Ascending aorta (tissue), 2 donors: Measurements from ENCODE around the gene KCNB1. TPM values are rescaled to one million over a fixed set of nuclear protein-coding genes. Genes with fewer than 3 reads are reported as not detected.

Experiments used
- DNase-seq, 2 donors: peaks; one replicate each; pipeline ENCODE4 v3.0.0-alpha.2; 2019; ENCODE audit warnings: low spot score in 2 of 2
- H3K27ac ChIP-seq, 2 donors: fragments of 200-600 bp; sonication (generic); one replicate each; pipeline ENCODE4 v1.5.1; 2016 to 2017; ENCODE audit warnings: mild to moderate bottlenecking in 1 of 2
- H3K27me3 ChIP-seq: fragments of 200-600 bp; sonication (generic); one replicate; pipeline ENCODE4 v1.5.1; 2017
- H3K36me3 ChIP-seq, 2 donors: fragments of 200-600 bp; sonication (generic); one replicate each; pipeline ENCODE4 v1.5.1; 2016
- H3K4me1 ChIP-seq, 2 donors: fragments of 200-600 bp; sonication (generic); one replicate each; pipeline ENCODE4 v1.5.1; 2016 to 2017; ENCODE audit warnings: mild to moderate bottlenecking in 1 of 2
- H3K4me3 ChIP-seq, 2 donors: fragments of 200-600 bp; sonication (generic); one replicate each; pipeline ENCODE4 v1.5.1; 2016 to 2017; ENCODE audit warnings: mild to moderate bottlenecking in 1 of 2
- H3K9me3 ChIP-seq, 2 donors: fragments of 200-600 bp; sonication (generic); one replicate each; pipeline ENCODE4 v1.5.1; 2016
- intact Hi-C: fragments of 100-400 bp; cut with DNase I; formaldehyde crosslinking; loops from one replicate; pipeline ENCODE4 v1.15.1; 2023
- total RNA-seq: library from RNA; depleted of rRNA; stranded (reverse); fragments of >200 nt; gene quantifications from one replicate; pipeline ENCODE4 v1.1.0, GENCODE V29; 2016
- TF ChIP-seq, protein P1 (sequence below), 3 experiments: fragments of 200-600 bp in 2 of 3; fragments of 450-650 bp in 1 of 3; sonication (generic) in 2 of 3; IDR thresholded peaks; one replicate each; pipeline ENCODE4 v1.5.1; 2016 to 2019; ENCODE audit warnings: antibody characterized with exemption in 3 of 3, mild to moderate bottlenecking in 1 of 3, moderate library complexity in 1 of 3

KCNB1 gene
- total RNA-seq, 1 donor from 2014 or later, result not detected

DNA sequence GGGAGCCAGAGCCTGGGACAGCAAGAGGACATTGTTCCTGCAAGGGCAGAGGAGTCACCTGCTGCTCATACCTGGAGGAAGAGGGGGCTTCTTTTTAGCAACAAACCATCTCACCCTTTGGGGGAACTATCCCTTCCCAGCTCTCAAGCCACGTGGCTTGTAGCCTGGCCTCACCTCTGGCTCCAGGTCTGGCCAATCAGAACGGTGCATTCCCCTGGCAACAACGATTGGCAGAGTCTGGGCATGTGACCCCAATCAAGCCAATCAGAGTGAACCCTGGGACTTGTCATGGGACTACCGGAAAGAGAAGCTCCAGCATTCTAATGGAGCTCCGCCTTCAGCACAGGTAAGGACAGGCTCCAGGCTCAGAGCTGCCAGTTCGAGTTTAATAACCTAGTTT lies 33.6 kb downstream of the KCNB1 start:
- H3K27me3 ChIP-seq, result no peaks in the 10 kb centered on the region
- no peak for DNase-seq
- intact Hi-C loops, result no loop called here
- H3K36me3 ChIP-seq, result no peaks in the 10 kb centered on the region
- H3K4me1 ChIP-seq, result peaks cover 18 to 34% of the 10 kb centered on the region in 2 donors
- H3K27ac ChIP-seq, result no peak overlapping the region
- H3K9me3 ChIP-seq, result no peaks in the 10 kb centered on the region
- TF ChIP-seq, protein P1, sequence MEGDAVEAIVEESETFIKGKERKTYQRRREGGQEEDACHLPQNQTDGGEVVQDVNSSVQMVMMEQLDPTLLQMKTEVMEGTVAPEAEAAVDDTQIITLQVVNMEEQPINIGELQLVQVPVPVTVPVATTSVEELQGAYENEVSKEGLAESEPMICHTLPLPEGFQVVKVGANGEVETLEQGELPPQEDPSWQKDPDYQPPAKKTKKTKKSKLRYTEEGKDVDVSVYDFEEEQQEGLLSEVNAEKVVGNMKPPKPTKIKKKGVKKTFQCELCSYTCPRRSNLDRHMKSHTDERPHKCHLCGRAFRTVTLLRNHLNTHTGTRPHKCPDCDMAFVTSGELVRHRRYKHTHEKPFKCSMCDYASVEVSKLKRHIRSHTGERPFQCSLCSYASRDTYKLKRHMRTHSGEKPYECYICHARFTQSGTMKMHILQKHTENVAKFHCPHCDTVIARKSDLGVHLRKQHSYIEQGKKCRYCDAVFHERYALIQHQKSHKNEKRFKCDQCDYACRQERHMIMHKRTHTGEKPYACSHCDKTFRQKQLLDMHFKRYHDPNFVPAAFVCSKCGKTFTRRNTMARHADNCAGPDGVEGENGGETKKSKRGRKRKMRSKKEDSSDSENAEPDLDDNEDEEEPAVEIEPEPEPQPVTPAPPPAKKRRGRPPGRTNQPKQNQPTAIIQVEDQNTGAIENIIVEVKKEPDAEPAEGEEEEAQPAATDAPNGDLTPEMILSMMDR (IDR thresholded peaks at IDR 0.05), result no peak
- no peak overlapping the region for H3K4me3 ChIP-seq

DNA sequence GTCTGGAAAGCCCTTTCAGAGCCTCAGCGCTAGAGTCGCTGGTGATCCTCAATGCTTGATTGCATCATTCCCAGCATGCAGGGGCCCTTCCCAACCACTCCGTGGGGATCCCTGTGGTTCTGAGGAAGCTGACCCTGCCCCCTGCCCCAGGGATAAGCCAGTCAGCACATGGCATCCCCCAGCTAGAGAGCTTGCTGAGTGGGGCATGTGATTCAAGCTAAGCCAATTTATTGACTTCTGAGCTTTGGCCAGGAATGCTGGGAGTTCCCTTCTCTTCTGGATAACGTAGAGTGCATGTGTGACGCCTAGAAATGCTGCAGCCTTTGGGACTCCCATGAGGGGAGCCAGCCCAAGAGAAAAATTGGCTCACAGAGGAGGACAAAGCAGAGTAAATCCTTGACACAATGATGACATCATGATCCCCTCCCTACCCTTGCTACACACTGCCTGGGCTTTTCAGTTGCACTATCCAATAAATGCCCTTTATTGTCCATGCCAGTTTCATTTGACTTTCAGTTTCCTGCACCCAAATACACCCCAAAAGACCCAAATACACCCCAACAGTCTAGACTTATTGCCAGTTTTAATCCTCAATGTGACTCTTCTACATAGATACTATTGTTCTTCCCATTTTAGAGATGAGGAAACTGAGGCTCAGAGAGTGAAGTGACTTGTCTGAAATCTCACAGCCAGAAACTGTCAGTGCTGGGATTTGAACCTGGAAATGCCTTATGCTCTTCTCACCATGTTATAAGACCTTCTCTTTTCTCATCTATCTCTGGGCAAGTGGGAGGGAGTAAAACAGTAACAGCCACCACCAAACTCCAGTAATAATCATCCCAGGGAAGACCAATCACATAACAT lies 34.3 kb downstream of the KCNB1 start:
- Histone ChIP-seq H3K27ac (peak overlapping the region; percentile 67 to 70), H3K36me3 (no peaks in the 10 kb centered on the region), H3K4me3 (no peak overlapping the region), H3K27me3 (no peaks in the 10 kb centered on the region), H3K9me3 (no peaks in the 10 kb centered on the region), H3K4me1 (peaks cover 18 to 34% of the 10 kb centered on the region in 2 donors)
- intact Hi-C loops, result no loop called here
- TF ChIP-seq, protein P1 (IDR thresholded peaks at IDR 0.05), result no peak
- peak in 1 of 2 donors; percentile 67 for DNase-seq

DNA sequence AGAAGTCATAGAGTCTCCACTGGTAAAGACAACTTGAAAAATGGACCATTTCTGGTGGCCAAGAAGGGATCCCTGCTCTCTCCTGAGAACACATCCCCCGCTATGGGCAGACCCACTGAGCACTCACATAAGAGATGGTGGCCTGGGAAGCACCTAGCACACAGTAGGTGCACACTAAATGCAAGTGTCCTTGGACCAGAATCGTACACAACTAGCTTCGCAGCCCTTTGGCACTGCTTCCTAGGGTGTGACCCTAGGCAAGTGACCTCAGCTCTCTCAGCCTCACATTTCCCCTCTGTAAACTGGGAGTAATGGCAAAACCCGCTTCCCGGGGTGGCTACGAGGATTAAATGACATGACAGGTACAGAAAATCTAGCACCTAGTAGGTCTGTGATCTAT lies 35.1 kb downstream of the KCNB1 start:
- Histone ChIP-seq H3K9me3 (no peaks in the 10 kb centered on the region), H3K4me1 (peaks cover 18 to 33% of the 10 kb centered on the region in 2 donors), H3K27ac (peak overlapping the region; percentile 67 to 70), H3K27me3 (no peaks in the 10 kb centered on the region), H3K4me3 (no peak overlapping the region), H3K36me3 (no peaks in the 10 kb centered on the region)
- DNase-seq, result no peak
- intact Hi-C loops, result no loop called here
- TF ChIP-seq, protein P1 (IDR thresholded peaks at IDR 0.05), result no peak

DNA sequence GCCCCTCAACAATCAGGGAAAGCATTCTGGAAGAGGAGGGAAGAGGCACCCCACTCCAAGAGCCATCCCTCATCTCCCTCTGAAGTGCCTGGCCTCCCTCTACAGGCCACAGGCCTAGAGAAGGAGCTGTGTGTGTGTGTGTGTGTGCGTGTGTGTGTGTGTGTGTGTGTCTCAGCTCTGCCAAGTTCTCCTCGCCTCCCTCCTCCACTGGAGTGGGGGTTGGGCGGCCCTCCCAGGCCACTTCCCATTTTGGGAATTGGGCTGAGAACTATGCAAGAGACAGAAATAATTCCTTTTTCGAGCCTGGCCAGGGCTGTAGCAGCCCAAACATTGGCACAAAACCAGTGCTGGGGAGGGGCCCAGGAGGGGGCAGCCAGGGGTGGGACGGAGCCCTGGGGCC lies 35.7 kb downstream of the KCNB1 start:
- no peak overlapping the region for H3K4me3 ChIP-seq
- intact Hi-C loops, result no loop called here

DNA sequence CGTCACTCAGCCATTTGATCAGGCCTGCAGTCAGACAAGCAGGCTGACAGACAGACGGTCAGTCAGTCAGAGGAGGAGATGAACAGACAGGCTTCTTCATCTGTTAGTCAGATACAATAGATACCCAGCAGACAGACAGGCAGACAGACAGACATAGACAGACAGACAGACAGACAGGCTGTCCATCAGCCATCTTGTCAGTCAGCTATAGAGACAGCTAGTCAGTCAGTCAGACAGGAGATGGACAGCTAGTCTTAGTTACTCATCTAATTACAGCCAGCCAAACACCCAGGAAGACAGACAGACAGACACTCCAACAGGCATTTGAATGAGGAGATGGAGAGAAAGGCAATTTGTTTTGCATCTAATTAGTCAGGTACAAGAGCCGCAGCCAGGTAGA lies 36.4 kb downstream of the KCNB1 start:
- intact Hi-C loops, result no loop called here
- TF ChIP-seq, protein P1 (IDR thresholded peaks at IDR 0.05), result no peak
- peak overlapping the region; percentile 67 to 70 for H3K27ac ChIP-seq
- no peaks in the 10 kb centered on the region for H3K36me3 ChIP-seq
- H3K4me3 ChIP-seq, result no peak overlapping the region
- DNase-seq, result no peak
- no peaks in the 10 kb centered on the region for H3K9me3 ChIP-seq
- peaks cover 18 to 28% of the 10 kb centered on the region in 2 donors for H3K4me1 ChIP-seq
- H3K27me3 ChIP-seq, result no peaks in the 10 kb centered on the region

More for the DNA sequence above, 35.7 kb downstream of the KCNB1 start:
- TF ChIP-seq, protein P1 (IDR thresholded peaks at IDR 0.05), result no peak
- H3K36me3 ChIP-seq, result no peaks in the 10 kb centered on the region
- H3K27me3 ChIP-seq, result no peaks in the 10 kb centered on the region
- peaks cover 18 to 28% of the 10 kb centered on the region in 2 donors for H3K4me1 ChIP-seq
- no peaks in the 10 kb centered on the region for H3K9me3 ChIP-seq
- DNase-seq, result peak; percentile 62 to 92
- peak overlapping the region; percentile 67 to 70 for H3K27ac ChIP-seq
